GM11168 (cell line): Measurements from ENCODE around the gene POU2AF1.

Experiments
- in situ Hi-C: fragments of 300-500 bp; cut with MboI; formaldehyde crosslinking; loops from one replicate; pipeline ENCODE4 v1.12.0; 2022; ENCODE audit warnings: low sequenced_read_pairs; ENCODE audit not compliant: unreplicated experiment

POU2AF1 gene

GRCh38 chr11:111302298-111302697, 76.8 kb downstream of the POU2AF1 start:
- in situ Hi-C loops = no loop called here
